ENCODE data around the gene GRAP2.

DNA sequence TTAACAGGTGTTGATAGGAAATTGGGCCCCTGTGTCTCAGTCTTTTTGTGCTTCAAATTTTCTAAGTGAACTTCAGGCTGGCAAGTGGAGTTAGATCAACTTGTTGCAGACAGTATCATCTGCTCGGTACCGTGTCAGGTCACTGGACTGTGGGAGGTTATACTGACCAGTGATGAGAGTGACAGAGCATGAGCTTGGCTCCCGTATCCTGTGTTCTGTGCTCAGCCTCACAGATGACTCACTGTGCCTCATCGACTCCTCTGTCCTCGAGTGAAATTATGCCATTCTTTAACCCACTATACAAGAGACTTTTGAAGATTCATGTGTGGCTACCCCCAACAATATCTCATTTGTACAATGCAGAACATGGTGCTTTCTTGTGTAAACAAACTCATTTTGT is 7.9 kb downstream of the GRAP2 start:
- TF ChIP-seq POLR2AphosphoS5 (IDR thresholded peaks at IDR 0.05; ENCODE audit: low read depth): no peak
- TF ChIP-seq, protein P1, sequence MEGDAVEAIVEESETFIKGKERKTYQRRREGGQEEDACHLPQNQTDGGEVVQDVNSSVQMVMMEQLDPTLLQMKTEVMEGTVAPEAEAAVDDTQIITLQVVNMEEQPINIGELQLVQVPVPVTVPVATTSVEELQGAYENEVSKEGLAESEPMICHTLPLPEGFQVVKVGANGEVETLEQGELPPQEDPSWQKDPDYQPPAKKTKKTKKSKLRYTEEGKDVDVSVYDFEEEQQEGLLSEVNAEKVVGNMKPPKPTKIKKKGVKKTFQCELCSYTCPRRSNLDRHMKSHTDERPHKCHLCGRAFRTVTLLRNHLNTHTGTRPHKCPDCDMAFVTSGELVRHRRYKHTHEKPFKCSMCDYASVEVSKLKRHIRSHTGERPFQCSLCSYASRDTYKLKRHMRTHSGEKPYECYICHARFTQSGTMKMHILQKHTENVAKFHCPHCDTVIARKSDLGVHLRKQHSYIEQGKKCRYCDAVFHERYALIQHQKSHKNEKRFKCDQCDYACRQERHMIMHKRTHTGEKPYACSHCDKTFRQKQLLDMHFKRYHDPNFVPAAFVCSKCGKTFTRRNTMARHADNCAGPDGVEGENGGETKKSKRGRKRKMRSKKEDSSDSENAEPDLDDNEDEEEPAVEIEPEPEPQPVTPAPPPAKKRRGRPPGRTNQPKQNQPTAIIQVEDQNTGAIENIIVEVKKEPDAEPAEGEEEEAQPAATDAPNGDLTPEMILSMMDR (IDR thresholded peaks at IDR 0.05; ENCODE audit: insufficient read depth, low read length): no peak
- TF ChIP-seq GABPA (IDR thresholded peaks at IDR 0.05; ENCODE audit: low read depth): no peak
